IPS-18c (cell line): ENCODE results near the gene EXOG.

Source experiments
- H3K4me3 ChIP-seq: 2 replicates; pipeline ENCODE4 v1.7.0; 2013; ENCODE audit warnings: low read depth, mild to moderate bottlenecking, low read length, moderate library complexity; ENCODE audit not compliant: insufficient read depth
- H3K9me3 ChIP-seq: one replicate; pipeline ENCODE4 v1.6.1; 2013; ENCODE audit warnings: mild to moderate bottlenecking, low read length, moderate library complexity; ENCODE audit not compliant: control insufficient read depth, insufficient read depth

Gene EXOG, protein sequence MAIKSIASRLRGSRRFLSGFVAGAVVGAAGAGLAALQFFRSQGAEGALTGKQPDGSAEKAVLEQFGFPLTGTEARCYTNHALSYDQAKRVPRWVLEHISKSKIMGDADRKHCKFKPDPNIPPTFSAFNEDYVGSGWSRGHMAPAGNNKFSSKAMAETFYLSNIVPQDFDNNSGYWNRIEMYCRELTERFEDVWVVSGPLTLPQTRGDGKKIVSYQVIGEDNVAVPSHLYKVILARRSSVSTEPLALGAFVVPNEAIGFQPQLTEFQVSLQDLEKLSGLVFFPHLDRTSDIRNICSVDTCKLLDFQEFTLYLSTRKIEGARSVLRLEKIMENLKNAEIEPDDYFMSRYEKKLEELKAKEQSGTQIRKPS

DNA sequence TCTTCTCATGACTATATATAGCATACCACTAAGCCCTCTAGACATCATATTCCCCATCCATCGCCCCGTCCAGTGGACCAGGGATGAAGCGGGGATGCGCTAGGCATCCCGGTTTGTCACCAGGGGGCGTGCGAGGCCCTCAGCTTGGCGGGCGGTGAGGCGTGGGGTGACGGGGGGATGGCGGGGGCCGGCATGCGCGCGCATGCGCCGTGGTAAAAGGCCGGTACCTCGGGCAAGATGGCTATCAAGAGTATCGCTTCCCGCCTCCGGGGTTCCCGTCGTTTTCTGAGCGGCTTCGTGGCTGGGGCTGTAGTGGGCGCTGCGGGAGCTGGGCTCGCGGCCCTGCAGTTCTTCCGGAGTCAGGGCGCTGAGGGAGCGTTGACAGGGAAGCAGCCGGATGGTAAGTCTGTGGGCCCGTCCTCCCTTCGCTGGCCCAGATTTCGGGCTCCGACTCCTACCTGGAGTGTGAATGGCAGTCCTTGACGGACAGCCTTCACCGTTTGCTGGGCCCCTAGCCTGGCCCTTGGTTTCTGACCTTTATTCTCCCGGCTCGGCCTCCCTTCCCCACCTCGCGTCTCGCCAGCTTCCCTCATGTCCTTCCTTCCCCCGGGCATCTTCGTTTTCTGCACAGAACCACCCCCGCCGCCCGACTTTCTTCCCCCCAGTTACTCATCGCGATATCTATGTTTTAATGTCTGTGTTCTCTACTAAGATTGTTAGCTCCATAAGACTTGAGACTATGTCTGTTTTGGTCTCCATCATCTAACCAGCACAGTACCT, at the start of gene EXOG:
TSS of gene EXOG (plus strand) at position 210 of the 780 bp plus-strand sequence. CDS start at position 238, 28 bp downstream.
- H3K4me3 ChIP-seq, result peak within 1 kb of the TSS; percentile 88
- H3K9me3 ChIP-seq, result no peaks in the 10 kb centered on the region

DNA sequence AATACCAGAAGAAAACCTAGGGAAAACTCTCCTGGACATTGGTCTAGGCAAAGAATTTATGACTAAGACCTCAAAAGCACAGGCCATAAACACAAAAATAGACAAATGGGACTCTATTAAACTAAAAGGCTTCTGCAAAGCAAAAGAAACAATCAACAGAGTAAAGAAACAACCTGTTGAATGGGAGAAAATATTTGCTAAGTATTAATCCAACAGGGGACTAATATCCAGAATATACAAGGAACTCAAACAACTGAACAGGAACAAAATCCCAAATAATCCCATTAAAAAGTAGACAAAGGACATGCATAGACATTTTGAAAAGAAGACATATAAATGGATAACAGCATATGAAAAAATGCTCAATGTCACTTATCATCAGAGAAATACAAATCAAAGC, 49.3 kb upstream of the EXOG start:
- Histone ChIP-seq H3K9me3 (no peaks in the 10 kb centered on the region), H3K4me3 (no peak overlapping the region)

DNA sequence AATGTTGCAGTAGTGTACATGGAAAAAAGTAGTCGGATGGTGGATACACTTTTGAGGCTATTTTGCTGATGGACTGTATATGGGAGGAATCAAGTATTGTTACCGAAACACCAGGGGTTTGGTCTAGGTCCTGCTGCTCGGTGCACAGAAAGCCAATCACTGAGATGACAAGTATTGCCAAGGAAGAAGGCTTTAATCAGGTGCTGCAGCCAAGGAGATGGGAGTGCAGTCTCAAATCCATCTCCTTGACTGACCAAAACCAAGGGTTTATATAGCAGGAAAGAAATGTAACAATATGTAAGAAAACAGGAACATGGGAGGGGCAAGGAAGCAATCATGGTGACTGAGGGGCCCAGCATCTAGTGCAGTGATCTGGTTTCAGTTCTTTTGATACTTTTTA, 45.3 kb upstream of the EXOG start:
- no peaks in the 10 kb centered on the region for H3K9me3 ChIP-seq
- H3K4me3 ChIP-seq, result no peak overlapping the region

DNA sequence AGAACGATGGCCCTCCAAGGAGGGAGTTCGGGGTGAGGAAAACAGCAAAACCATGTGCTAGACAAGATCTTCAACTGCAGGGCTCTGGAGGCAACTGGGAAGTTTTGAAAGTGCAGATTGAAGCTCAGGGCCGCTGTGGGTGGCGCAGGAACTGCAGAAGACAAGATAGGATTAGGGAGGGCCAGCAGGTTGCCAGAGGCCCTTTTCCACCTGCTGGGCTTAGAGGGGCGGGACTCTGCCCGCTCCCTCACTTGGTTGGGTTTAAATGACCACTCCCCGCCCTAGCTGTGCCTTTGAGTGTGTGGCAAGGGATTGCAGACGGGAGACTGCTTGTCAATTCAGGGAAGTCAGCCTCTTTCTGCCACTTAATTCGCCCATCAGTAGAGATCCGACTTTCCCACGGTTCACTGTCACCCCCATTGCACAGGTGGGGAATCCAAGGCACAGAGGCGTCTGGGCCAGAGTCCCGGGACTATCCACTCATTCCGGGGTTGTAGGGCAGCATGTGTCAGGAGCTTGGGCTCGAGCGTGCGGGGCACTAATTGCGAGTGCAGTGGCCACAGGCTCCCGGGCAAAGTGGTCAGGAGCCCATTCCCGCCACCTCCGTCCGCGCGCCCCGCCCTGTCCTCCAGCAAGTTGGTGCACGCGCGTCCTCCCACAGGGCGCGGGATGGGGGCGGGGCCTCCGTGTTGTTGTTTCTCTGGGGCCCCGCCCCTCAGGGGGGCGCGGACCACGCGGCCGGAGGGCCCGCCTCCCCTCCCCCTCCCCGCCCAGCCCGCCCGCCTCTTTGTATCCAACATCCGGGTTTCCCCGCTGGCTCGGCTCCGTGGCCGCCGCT, 42.8 kb upstream of the EXOG start, which contains the start of gene ACVR2B:
TSS of gene ACVR2B (plus strand) at position 816 of the 838 bp plus-strand sequence. CDS start 433 bp downstream, outside the sequence.
- Histone ChIP-seq H3K9me3 (no peaks in the 10 kb centered on the region), H3K4me3 (peak within 1 kb of the TSS; percentile 71)

DNA sequence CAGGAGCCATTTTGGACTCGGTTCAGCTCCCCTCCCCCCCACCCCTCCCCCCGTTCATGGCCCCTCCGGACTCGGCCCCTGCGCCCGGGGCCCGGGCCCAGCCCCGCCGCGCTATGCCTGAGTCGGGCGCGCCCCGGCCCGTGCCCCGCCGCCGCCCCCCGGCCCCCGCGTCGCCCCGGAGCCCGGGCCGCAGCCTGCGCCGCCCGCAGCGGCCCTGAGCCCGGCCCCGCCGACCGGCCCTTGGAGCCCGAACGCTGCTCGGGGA, 42.3 kb upstream of the EXOG start:
- Histone ChIP-seq H3K4me3 (peak overlapping the region; percentile 71), H3K9me3 (no peaks in the 10 kb centered on the region)

DNA sequence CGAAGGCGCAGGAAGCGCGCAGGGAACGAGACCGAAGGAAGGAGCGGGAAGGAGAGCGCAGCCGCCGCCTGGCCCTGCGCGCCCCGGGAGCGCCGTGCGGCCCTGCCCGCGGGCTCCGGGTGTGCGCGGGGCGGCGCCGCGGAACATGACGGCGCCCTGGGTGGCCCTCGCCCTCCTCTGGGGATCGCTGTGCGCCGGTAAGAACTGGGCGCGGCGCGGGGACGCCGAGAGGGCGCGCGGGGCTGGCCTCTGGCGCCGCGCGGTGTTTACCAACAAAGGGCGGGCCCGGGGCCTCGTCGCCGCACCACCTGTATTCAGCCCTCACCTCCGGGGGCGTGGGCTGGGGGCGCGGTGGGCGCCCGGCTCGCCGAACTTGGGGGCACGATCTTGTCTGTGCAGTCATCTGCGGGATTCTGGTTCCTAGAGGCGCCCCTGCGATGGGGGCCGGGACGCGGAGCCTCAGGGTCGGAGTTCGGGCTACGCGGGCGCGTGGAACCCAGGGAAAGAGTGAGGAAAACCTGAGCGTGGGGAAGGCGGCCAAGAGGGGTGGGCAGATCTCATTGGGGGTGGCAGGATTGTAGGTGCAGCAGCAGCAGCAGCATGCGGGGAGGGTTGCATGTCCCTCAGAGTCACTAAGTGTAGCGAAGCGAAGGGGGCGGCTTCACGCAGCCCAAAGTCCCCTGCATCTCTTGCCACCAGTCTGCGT, 41.8 kb upstream of the EXOG start:
- H3K4me3 ChIP-seq, result peak overlapping the region; percentile 71
- no peaks in the 10 kb centered on the region for H3K9me3 ChIP-seq

DNA sequence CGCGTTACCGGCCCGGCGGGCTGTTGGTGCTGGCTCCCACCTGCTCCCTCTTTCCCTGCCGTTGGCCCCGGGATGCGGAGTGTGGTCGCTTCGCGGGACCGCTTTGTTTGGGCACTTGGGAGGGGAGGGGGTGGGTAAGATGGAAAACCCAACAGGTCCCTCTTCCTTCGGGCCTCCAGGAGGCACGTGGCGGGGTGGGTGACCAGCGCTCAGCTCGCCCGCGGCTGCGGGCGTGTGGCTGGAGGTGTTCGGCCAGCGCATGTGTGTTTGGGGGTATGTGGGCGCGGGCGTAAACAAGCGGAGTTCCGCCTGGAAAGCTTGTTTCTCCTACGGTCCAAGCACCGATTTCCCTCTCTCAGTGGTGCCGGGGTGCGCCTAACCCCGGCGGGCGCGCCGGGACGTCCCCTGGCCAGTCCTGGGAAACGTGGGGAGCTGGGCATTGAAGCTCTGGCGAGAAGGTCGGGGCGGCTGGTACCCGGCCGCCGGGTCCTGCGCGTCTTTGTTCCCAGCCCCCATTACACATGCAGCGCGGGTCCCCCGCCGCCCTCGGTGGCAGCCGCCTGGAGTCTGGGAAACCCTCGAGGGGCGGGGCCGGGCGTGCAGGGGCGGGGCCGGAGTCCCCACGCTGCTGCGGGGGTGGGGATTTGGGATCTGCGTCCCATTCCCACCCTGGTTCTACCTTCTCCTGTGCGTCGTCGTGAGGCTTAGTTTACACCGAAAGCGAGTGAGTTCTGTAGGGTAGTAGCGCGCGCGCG, 41.1 kb upstream of the EXOG start:
- peak overlapping the region; percentile 71 for H3K4me3 ChIP-seq
- H3K9me3 ChIP-seq, result no peaks in the 10 kb centered on the region

DNA sequence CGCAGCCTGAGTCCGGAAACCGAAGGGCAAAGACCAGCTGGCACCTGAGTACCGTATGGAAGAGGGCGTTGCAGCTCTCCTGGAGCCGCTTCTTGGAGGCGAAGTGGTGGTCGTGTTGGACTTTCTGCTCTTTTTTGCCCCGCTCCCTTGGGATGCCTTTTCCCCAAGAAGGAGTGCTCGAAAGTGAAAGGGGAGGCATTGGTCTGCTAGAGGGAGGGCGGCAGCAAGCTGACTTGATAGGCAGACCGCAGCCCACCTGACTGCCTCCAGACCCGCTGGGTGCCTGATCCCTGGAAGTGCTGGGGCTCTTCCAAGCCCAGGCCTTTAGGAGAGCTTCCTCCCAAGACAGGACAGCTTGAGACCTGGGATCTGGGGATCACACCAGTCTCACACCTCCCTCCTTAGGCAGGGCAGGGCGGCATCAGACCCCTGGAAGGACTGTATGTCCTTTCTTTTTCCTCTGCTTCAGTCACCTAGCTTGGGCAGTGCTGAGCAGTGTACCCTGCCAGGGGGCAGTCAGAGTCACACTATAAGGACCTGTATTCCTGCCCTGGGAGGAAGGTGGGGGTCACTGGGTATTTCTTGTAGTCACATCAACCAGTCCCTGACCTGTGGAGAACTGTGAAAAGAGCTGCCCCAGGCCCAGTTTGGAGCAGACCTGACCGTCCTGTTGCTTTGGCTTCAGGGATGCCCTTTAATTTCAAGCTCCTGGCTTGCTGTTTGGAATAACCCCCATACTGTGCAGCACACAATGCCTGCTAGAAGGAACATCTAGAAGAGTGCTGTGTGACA, 40.3 kb upstream of the EXOG start:
- Histone ChIP-seq H3K4me3 (peak overlapping the region; percentile 71), H3K9me3 (no peaks in the 10 kb centered on the region)

DNA sequence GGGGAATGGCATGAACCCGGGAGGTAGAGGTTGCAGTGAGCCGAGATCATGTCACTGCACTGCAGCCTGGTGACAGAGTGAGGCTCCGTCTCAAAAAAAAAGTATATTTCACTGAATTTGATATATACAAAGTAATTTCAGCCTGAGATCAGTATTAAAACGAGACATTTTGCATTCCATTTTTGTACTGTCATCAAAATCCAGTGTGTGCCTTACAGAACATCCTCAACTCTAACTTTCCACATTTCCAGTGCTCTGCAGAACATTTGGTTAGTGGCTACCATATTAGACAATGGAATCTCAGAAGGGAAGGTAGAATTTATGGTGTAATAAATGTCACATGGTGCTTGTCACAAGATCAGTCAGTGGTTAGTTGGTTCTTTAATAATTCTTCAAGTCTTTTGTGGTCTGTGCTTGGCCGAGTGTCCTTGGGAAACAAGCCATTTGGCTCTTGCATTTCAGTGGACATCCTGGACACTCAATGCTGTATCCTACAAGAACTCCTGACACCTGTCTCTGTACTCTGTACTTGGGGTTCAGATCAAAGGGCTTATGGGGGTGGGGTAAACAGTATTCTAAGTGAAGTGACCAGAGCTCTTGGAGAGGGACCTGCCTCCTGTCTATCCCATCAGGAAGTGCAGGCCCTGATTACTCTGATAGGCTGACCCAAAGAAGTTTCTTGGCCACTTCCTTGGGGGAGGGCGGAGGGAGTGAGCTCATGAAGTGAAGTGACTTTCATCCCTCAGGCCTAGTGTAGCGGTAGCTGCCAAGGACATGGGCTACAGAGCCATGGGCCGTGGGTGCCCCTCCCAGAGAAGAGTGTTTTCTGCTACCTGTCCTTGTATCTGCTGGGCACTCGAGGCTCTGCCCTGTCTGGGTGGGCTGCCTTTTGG, 38.8 kb upstream of the EXOG start:
- Histone ChIP-seq H3K9me3 (no peaks in the 10 kb centered on the region), H3K4me3 (no peak overlapping the region)

DNA sequence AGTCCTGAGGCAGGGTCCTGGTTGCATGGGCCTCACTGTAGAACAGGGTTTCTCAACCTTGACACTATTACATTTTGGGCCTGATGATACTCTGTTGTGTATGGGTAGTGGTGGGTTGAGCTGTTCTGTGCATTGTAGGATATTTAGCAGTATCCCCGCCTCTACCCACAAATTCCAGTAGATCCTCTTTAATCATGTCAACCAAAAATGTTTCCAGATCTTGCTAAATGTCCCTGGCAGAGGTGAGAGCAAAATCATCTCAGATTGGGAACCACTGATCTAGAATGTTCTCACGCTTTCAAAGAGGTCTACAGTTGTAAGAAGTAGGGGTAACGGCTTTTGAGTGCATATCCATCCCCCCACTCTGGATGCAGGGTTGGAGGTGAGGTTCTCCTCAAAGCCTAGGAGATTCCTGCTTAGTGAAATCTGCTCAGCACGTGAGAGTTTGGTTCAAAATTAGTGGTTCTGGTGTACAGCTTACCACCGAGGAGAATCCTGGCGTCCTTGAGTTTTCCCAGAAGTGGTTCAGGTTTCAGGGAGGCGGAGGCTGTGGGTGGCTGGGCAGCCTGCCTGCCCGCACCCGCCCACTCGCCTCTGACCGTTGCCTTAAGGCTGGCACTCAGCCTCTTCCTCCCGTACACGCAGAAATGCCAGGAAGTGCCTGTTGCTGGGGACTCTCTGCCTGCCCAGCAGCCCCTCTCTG, 37.2 kb upstream of the EXOG start:
- no peaks in the 10 kb centered on the region for H3K9me3 ChIP-seq
- no peak overlapping the region for H3K4me3 ChIP-seq

DNA sequence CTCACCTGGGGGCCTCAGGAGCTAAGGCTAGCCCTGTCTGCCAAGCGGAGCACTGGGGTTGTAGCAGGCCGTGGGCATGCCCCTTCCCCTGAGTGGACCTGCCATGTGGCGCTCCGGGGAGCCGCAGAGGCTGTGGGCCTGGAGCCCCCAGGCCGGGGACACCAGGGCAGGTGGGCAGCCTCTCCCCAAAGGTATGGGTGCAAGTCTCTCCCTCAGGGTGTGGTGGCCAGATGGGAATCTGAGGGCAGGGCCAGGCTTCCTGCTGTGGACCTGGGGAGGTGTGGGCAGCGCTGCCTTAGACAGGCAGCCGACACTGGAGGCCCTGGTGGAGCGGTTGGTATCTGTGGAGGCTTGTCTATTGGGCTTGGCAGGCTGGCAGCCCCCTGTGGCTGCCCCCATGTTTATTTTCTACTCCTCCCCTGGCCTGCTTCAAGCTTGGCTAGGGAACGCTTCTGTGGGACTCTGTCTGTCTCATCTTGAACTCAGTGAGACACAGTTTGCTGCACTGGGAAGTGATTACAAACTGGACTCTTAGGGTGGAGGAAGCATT, 36.6 kb upstream of the EXOG start:
- Histone ChIP-seq H3K4me3 (no peak overlapping the region), H3K9me3 (no peaks in the 10 kb centered on the region)

DNA sequence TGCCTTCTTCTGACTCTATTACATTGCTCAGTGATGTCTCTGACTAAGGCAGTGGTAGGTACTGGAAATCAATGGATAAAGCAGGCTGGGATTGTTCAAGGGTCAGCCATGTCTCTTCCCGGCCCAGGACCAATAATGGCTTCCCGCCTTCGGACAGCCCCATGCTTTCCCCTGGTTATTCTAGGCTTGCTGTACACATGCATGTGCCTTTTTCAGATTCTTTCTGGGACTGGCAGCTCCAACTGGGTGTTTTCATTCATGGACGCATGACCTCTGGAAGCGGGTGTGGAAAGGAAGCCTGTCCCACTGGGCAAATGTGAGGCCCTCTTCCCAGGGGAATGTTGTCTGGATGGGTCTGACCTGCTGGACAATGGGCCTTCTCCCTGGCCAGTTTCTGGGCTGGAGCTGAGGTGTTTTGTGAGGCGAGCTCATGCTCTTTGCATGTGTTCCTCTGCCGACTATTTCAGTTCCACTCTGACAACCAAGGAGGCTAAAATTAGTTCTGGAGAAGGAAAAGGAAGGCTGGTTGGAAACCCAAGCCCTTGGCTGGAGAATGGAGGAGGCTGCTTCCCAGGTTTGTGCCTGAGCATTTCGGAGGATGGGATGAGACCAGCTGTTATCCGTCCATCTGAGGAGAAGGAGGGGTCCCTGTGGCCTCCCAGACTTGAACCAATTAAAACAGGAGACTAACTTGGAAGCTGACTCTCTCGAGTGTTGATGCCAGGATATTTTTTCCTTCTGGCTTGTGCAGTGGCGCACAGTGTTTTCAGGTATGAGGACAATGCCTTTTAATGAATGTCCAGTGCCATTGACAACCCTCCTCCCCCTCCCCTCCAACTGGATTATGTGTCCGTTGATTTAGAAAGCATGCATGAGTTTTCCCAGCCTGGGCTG, 35.5 kb upstream of the EXOG start:
- Histone ChIP-seq H3K4me3 (no peak overlapping the region), H3K9me3 (no peaks in the 10 kb centered on the region)

DNA sequence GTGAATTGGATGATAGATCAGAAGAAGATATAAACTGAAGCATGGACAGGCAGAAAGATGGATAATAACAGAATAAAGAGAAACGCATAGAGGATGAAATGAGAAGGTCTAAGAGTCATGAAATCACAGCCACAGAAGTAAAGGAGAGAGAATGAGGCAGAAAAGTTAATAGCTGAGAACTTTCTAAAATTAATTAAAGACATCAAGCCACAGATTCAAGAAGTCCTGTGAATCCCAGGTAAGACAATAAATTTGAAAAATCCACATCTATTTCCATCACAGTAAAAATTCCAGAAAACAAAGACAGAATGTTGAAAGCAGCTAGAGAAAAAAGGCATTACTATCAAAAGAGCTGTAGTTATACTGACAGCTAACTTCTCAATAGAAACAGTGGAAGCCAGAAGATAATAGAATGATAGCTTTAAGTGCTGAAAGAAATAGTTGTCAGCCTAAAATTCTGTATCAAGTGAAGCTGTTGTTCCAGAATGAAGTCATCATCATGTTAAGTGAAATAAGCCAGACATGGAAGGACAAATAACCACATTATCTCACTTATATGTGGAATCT, 30.5 kb upstream of the EXOG start:
- H3K4me3 ChIP-seq, result no peak overlapping the region

More for the DNA sequence above, 30.5 kb upstream of the EXOG start:
- no peaks in the 10 kb centered on the region for H3K9me3 ChIP-seq
